HG03103 (cell line): ENCODE results near the gene SUN2.
"Not testable (repeated sequence)": the region's sequence is repeated elsewhere in the genome, so short reads cannot be mapped to it uniquely, and the experiment has no call there.

Experiments
- ATAC-seq: cut with Tn5 transposase; IDR thresholded peaks from one replicate; pipeline ENCODE4 v1.9.1; 2021; ENCODE audit warnings: low read depth; ENCODE audit not compliant: unreplicated experiment

SUN2 gene

GRCh38 chr22:38755911-38756532 is at the start of gene SUN2:
Gene SUN2 (minus strand): TSS chr22:38755998. CDS start chr22:38752628, 3,370 bp downstream.
- ATAC-seq = peak; percentile 61

GRCh38 chr22:38805041-38805593 is 49.3 kb upstream of the SUN2 start:
- not testable (repeated sequence) for ATAC-seq

GRCh38 chr22:38802671-38803121 is 46.9 kb upstream of the SUN2 start:
- no peak for ATAC-seq

- ATAC-seq = no peak
Observed at GRCh38 chr22:38799265-38800002, 43.6 kb upstream of the SUN2 start.

GRCh38 chr22:38798496-38798895 is 42.7 kb upstream of the SUN2 start:
- ATAC-seq = no peak

GRCh38 chr22:38796262-38796957 is 40.6 kb upstream of the SUN2 start:
- ATAC-seq = no peak

- no peak for ATAC-seq
Observed at GRCh38 chr22:38795569-38795968, 39.8 kb upstream of the SUN2 start.

- ATAC-seq = peak; percentile 87
Observed at GRCh38 chr22:38793721-38794466, 38.1 kb upstream of the SUN2 start, which contains the start of gene DNAL4. Gene DNAL4 (minus strand): TSS chr22:38794143. CDS start chr22:38782731, 11,412 bp downstream.

- no peak for ATAC-seq
Observed at GRCh38 chr22:38793317-38793716, 37.5 kb upstream of the SUN2 start.

- no peak for ATAC-seq
Observed at GRCh38 chr22:38792833-38793232, 37.0 kb upstream of the SUN2 start.

GRCh38 chr22:38789606-38790005 is 33.8 kb upstream of the SUN2 start:
- ATAC-seq = no peak

- ATAC-seq = no peak
Observed at GRCh38 chr22:38788846-38789245, 33.0 kb upstream of the SUN2 start.

GRCh38 chr22:38788021-38788816 is 32.4 kb upstream of the SUN2 start:
- no peak for ATAC-seq

GRCh38 chr22:38786631-38787030 is 30.8 kb upstream of the SUN2 start:
- ATAC-seq = no peak

- ATAC-seq = no peak
Observed at GRCh38 chr22:38784856-38785255, 29.1 kb upstream of the SUN2 start.

- ATAC-seq = no peak
Observed at GRCh38 chr22:38784035-38784434, 28.2 kb upstream of the SUN2 start.

GRCh38 chr22:38783095-38783615 is 27.4 kb upstream of the SUN2 start:
- ATAC-seq = no peak

GRCh38 chr22:38782402-38783094 is 26.8 kb upstream of the SUN2 start:
- ATAC-seq = no peak

- ATAC-seq = no peak
Observed at GRCh38 chr22:38781033-38781432, 25.2 kb upstream of the SUN2 start.
